CMK (cell line): ENCODE measurements around the gene CLNK.
"Not testable (repeated sequence)": the region's sequence is repeated elsewhere in the genome, so short reads cannot be mapped to it uniquely, and the experiment has no call there.

Source experiments
- DNase-seq: peaks from one replicate; pipeline ENCODE4 v3.0.0-alpha.2; 2010; ENCODE audit warnings: low read depth

The CLNK gene

DNA sequence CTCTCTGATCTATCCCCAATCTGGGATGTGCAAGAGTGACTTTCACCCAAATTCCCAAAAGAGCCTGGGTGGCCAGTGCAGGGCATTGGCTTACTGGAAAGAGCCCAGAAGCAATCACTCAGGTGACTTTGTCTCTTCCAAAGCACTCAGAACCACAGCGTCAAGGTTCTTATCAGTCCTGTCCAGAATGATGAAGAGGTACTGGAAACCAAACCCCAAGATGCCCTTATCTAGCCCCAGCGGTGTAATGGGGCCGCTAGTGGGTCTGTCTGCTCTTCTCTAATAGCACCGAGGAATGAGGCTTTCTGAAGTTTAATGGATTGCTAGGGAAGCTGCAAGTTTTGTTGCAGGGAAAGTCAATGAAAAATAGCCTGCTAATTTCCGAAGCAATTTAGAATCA lies 21.6 kb downstream of the CLNK start:
- no peak for DNase-seq

DNA sequence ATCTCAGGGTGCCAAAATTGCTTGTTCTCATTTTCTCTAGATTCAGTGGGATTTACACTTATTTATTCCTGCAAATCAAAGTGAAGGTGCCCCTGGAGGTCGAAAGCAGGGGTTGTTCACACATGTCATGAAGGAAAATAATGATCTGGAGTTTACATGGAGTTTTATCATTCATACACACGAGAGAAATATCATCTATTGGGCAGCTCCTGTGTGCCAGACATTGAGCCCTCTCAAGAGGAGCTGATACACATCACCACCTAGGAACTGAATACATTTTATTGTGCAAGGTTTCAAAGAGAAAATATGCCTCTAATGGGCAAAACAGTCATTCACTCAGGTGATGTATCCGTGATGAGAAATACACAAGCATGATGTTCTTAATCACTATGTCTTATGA lies 23.5 kb downstream of the CLNK start:
- no peak for DNase-seq

DNA sequence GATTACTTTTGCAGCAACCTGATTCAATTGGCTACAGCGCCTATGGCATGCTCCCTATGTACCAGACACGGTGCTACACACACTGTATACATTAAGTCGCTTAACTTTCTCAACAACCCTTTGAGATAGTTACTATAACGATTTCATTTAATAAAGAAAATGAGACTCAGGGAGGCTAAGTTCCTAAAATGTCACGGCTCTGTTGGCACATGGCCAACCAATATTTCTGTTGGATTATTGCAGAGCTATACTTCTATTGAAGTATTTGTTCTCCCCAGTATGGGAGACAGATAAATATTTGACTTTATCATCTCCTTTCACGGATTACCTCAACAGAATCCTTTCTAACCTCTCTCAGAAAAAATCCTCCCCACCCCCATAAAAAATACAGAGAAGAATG lies 25.3 kb downstream of the CLNK start:
- no peak for DNase-seq

DNA sequence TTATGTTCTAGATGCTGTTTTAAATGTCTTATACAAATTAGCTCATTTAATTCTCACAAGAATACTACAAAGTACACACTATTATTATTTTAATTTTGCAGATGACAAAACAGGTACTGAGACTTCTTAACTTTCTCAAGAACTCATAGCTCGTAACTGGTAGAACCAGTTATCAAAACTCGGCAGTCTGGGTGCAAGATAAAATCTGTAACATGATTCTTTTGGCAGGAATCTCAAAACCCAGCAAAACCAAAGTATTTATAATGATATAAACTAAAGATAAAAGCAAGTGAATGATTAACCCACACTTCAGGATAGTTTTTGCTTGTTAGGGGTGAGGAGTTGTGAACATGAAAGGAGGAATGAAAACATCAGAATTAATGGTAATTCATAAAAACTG lies 27.6 kb downstream of the CLNK start:
- DNase-seq = no peak

DNA sequence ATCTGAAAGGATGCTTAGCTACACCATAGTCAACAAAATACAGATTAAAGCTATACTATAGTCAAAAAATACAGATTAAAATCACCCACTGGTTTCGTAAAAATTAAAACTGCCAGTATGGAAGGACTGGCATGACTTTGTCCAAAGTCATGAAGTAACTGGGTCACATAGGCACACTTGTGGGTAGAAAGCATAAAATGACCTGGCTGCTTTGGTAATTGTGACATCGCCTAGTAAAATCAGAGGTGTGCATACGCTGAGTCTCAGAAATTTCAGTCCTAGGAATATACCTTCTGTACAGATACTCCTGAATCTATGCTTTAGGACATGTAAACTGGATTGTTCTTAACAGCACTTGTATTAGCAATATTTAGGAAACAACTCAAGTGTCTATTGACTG lies 28.1 kb downstream of the CLNK start:
- DNase-seq = no peak

DNA sequence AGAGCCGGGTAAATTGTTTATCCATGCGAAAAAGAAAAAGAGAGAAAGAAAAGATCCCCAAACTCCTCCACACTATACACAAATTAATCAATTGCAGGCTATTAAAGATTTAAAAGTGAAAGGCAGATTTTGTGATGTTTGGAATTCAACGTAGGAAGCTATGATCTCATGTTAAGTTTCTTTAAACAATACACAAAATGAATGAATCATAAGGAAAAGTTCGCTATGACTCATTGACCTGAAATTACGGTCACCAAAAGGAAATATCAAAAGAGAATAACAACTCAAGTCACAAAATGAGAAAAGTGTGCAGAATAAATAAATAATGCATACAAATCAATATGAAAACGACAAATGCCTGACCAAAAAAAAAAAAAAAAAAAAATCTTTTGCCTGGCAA lies 28.6 kb downstream of the CLNK start:
- no peak for DNase-seq

DNA sequence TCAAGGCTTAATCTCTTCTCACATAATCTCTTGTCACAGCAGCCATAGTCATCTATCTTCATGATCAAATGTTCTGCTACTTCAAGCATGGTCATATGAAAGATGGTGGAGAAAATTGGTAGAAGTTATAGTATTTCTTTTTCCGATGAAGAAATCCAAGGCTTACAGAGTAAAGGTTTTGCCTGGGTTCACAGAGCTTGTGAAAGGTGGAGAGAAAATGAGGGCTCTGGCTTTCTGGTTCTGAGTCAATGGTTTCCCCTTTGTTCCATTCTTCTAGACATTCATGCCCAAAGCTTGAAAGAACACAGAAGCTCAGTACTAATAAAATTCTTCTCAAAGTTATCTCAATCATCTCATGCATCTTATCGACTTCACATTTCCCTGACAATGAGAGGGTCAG lies 36.1 kb downstream of the CLNK start:
- no peak for DNase-seq

DNA sequence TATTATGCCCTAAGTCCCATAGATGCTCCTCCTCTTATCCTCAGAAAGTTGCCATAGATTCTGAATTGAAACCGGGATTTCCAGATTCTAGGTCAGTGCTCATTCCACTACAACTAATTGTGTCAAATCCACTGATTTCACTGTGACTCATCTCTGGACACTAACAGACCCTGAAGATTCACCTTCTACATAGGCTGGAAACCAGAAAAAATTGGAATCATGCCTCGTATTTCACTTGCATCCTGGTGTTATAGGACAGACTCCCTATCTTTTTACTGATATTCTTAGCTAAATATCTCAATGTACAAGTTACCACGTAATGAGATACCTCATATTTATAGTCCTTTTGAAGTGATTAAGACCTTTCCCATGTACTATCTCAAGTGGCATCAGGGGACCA lies 36.7 kb downstream of the CLNK start:
- no peak for DNase-seq

DNA sequence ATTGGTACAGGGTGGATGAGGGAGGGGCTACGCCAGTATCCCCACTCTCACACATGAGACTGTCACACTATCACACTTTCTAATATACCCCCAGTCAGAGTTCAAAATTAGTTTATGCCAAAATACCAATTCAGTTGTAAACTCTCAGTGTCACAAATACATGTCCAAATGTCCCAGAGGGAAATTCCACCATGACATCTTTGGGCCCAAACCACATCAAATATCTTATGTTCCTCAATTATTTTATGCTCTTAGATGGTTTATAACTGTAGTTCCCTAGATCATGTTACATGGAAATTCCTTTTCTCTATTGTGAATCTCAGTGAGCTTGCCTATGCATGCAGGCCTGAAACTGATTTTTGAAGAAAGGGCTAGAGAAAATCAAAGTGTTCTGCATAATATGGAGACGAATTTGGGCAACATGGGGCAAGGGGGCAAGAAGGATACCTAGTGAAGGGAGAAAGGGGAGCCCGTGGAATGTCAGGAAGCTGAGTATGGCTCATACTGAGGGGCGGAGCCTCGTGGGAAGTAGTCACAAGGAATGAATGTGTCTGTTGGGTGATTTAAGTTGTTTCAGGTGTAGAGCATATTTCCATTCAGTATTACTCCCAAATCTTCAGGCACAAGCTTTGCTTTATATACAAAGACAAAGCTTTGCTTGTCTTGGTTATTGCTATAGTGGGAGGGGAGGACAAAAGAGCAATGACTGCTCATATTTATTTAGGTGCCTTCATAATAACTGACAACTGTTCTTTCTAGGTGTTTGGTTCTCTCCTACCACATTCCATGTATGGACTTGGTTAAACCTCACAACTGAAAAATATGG lies 40.8 kb downstream of the CLNK start:
- no peak for DNase-seq

DNA sequence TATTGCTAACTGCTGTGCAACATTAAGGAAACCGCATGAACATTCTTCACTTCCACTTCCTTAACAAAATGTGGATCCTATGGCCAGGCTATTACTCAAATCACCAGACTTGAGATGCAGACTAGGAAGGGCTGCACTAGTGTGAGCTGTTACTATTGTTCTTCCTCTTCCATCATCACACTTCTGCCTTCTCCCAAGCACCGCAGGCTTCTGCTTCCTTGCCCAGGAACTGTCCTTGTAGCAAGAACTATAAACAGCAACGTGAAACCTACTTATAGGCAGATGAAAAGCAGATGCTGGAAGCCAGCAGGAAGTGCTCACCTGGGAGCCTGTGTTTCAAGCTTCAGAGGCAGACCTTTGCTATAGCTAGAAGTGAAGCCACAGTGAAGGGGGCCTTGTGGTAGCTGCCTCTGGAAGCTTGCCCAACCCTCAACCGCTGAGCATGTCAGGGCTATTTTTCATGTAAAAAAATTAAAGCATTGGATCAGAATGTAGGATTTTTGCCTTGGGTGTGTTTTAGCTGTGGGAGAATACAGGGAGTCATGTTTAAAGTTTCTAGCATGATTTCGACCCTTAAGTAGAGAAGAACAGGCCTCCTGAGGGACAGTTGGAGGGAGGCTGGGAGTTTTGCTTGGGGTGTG lies 43.9 kb downstream of the CLNK start:
- no peak for DNase-seq

DNA sequence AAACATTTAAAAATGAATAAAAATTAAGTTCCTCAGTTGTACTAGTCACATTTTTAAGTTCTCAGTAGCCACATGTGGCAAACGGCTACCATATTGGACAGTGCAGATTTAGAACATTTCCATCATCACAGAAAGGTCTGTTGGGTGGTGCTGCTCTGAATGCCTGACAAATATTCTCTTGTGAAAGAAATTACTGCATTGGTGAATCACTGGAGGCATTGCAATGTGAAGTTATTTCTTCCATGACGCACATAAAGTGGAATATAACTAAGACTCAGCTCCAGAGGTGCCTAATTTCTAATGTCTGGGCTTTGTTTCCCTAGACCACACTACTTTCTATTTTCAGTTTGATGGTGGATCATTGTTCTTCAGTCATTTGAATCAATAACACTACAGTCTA lies 44.9 kb downstream of the CLNK start:
- DNase-seq = no peak

DNA sequence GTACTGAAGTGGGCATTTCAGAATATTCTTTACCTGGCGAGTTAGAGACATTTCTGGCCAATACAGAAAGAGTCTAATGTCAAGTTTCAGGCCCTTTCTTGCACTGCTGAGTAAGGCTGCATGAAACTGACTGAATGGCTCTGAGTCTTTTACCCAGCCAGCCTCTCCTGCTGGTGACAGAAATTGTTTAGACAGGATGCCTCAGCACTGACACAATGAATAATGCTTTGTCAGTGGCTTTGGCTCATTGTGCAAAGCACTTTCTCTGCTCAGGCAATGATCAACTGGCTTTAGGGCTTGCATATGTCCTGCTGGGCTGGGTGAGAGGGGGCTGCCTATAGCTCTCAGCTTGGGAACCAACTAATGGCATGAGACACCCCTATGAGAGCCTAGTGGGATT lies 45.5 kb downstream of the CLNK start:
- DNase-seq = no peak

DNA sequence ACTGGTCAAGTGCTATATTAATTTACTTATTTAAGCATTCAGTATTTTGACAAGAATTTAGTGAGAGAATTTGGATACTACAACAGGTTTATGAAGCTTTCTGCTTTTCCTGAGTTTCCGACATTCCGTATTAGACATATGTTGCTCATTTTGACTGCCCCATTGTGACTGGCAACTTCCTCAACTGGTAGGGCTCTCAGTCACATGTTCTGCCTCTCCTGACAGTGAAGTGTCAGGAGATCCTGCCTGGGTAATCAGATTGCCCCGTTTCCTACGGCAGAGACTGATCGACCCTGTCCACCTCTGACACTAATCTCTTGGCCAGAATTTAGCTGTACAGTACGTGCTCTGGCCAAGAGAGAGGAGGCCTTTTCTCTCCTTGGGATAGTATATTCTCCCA lies 49.5 kb downstream of the CLNK start:
- no peak for DNase-seq

DNA sequence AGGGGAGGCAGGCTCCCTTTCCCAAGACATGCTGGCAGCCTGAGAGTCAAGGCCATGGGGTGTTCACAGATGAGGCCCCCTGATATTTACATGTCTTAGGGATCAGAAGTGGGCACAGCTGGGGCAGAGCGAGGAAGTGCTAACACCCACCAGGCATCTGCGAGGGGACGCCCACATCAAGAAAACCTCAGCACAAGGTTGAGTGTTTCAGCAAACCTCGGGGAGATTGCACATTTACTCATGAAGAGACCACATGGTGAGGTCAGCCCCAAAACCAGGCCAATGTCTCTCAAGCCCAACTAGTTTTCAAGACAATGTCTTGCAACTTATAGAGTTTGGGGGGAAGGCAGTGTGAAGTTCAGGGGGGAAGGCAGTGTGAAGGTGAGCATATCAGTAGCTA lies 55.2 kb downstream of the CLNK start:
- DNase-seq = no peak

DNA sequence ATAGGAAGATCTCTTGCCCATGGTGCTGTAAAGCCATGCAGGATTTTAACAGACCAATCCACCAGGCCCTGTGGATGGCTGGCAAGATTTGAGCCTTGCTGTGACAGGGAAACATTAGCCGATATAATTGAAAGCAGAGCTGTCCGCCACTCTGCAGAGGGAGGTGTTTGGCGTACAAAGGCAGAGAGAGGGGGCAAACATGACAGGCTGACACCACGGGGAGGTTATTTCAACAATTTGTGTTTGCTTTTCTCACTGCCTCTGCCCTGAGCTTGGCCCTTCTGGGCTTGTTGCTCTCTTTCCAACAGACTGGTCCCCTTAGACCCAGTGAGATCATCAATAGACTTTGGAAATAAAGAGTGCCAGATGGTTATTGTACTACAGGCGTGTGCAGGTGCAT lies 59.4 kb downstream of the CLNK start:
- DNase-seq = no peak

DNA sequence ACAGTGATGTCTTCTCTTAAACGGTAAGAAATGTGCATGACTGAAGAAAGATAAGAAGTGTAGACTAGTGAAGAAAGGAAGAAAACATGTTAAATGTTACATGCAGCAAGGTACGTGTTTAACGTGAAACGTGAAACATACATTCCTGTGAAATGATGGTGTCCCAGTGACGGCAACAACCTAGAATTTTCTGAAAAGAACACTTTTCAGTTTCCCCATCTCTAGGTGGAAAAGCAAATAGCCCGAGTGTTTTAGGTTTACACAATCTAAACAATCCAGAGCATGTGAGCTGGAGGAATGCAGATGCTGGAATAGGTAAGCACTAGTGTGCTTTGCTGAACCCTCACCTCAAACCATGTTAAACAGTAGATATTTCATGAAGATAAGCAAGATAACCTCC lies 60.7 kb downstream of the CLNK start:
- DNase-seq = no peak

DNA sequence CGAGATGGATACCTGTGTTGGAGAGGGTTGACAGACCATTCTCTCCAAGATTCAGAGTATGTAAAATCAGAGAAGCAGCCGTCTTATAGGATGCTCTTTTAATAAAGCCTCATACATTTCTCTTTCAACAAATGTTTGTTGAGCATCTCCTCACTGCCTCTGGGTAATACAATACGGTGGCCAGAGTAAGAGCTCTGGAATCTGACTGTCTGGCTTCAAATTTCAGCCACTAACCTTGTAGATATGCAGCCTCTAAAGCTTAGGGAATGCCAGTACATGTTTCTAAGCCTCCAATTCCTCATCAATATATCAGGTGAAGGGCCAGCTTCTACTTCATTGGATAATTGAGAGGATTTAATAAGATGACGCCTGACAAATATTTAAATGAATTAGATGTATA lies 61.3 kb downstream of the CLNK start:
- DNase-seq = no peak

DNA sequence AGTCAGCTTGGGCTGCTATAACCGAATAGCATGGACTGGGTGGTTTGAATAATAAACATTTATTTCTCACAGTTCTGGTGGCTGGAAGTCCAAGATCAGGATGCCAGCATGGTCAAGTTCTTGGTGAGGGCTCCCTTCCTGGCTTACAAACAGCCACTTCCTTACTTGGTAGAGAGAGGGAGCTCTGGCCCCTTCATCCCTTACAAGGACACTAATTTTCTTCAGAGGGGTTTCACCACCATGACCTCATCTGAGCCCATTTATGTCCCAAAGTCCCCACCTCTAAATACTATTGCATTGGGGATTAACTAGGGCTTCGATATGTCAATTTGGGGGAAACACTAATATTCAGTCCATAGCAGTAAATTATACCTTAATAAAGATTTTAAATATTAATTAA lies 61.8 kb downstream of the CLNK start:
- no peak for DNase-seq

DNA sequence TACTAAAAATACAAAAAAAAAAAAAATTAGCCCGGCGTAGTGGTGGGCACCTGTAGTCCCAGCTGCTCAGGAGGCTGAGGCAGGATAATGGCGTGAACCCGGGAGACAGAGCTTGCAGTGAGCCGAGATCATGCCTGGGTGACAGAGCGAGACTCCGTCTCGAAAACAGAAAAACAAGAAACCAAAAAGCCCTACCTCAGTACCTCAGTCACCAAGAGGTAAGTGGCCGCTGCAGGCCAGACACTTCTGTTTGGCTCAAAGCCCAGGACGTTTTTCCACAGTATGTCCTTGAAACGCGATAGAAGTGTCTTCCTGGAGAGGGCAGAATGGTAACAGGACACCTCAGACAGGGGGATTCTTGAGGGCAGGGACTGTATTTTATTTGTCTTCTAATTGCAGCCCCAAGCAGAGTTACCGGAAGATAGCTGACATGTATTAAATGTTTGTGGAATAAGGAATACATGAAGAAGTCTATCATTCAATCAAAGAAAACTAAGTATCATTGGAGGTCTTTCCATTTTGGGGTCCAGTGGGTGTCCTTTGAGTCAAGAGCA lies 63.6 kb downstream of the CLNK start:
- no peak for DNase-seq

DNA sequence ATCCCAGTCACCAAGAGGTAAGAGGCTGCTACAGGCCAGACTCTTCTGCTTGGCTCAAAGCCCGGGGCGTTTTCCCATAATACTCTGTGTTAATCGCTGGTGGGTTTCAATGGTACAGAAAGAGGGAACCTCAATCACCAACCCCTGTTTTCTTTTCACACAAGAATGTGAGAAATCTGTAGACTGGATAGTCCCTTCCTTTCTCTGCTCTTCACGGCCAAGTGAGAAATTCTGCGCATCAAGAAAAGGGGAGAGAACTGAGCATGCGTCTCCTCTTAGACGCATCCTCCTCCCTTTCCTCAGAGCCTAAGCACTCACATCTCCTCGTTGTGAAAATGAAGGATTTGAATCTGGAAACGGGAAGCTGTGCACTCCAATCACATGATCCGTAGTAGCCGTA lies 64.7 kb downstream of the CLNK start:
- no peak for DNase-seq

DNA sequence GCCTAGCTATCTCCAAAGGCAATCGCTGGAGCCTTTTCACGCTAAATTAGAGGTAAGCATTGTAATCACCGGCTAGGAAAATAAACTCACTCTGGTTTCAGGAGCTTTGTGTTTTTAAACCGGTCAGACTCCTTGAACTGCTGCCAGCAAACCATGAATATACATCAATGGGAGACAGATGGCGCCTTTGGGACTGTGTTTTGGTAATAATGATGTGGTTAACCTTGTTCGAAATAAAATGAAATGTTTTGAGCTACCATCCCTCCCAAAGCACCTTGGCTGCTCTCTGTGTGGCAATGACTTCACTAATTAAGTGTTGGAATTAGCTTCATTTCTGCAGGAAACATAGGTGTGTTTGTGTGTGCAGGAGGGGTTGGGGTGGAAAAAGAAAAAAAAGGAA lies 65.3 kb downstream of the CLNK start:
- no peak for DNase-seq

DNA sequence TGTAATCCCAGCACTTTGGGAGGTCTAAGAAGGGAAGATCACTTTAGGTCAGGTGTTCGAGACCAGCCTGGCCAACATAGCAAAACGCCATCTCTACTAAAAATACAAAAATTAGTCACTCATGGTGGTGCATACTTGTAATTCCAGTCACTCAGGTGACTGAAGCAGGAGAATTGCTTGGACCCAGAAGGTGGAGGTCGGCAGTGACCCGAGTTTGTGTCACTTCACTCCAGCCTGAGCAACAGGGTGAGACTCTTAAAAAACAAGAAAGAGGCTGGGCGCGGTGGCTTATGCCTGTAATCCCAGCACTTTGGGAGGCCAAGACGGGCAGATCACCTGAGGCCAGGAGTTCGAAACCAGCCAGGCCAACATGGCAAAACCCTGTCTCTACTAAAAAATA lies 69.6 kb downstream of the CLNK start:
- DNase-seq = not testable (repeated sequence)

DNA sequence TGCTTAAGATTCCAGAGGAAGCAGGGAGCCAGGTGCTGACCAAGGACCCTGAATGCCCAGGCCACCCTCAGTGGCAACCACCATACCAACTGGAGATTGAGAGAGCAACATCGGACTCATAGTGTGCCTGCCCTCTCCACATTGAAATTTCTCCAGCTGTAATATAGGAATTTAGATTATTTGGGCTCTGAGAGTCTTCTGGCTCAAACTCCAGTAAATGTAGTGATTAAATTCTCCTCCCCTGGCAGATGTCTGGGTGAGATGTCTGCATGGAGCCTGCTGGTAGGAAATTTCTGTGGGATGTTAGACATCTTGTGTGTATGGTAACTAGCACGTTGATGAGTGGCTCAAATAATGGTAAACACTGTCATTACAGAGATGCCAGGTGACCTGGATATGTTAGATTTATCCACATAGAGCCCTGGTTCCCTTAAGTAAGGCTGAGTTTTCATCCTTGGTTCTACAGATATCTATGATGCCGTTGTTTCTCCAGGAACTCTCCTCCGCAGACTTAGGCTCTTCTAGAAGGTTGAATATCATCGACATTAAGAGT lies 70.6 kb downstream of the CLNK start:
- DNase-seq = no peak
